HG03442 (cell line): ENCODE results near the gene SMIM17.

Experiments
- ATAC-seq: cut with Tn5 transposase; IDR thresholded peaks from one replicate; pipeline ENCODE4 v1.9.1; 2021; ENCODE audit warnings: mild to moderate bottlenecking, moderate library complexity; ENCODE audit not compliant: unreplicated experiment

The SMIM17 gene

GRCh38 chr19:56642711-56643459, at the start of gene SMIM17:
SMIM17 (plus strand) TSS chr19:56643159; CDS start chr19:56645668, 2,509 bp downstream.
- no peak for ATAC-seq

GRCh38 chr19:56594446-56594782, 48.5 kb upstream of the SMIM17 start:
- ATAC-seq = no peak

DNA sequence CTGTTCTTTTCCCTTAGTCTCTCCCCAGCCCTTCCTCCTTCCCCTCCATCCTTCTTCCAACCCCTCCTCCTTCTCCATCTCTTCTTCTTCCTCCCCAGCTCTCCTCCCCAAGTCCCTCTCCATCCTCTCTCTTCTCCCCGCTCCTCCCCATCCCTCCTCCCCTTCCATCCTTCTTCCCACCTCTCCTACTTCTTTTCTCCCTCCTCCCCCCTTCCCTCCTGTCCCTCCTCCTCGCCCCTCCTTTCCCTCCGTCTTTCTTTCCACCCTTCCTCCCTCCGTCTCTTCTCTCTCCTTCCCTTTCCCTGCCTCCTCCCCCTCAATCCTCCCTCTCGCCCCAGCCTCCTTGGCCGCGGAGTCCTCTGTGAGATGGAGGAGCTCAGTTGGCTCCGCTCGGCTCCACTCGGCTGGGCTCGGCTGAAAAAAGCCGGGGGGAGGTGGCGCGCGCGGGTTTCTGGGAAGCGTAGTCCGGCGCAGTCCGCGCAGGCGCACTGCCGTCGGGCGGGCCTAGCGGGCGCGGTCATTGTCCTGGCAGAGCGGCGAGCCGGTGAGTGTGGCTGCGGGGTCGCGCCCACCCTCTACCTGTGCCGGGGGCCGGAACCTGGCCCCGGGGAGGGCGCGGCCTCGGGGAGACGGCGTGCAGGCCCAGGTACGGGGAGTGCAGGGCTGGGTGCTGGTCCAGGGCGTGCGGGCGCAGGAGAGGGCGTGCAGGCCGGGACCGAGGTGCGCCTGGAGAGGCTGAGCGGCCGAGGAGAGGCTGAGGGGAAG, 48.0 kb upstream of the SMIM17 start, which contains the start of gene ZNF71:
ZNF71 (plus strand) TSS at position 520 of the 765 bp plus-strand sequence. CDS start 6,257 bp downstream, outside the sequence.
- ATAC-seq = peak; percentile 90

DNA sequence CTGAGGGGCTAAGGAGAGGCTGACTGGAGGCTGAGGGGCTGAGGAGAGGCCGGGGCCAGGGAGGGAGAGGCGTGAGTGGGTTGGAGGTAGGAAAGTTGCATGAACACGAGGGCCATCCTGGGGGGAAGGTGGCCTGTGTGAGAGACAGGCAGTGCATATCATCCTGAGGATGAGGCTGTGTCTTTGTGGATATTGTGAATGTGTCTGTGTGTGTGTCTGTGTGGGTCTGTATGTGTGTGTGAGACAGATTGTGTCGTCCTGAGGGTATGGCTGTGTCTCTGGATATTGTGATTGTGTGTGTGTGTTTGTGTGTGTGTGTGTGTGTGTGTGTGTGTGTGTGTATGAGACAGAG, 47.4 kb upstream of the SMIM17 start:
- no peak for ATAC-seq

- ATAC-seq = no peak
Measured at GRCh38 chr19:56596676-56597075, 46.3 kb upstream of the SMIM17 start.

- no peak for ATAC-seq
Measured at GRCh38 chr19:56597696-56598095, 45.3 kb upstream of the SMIM17 start.

DNA sequence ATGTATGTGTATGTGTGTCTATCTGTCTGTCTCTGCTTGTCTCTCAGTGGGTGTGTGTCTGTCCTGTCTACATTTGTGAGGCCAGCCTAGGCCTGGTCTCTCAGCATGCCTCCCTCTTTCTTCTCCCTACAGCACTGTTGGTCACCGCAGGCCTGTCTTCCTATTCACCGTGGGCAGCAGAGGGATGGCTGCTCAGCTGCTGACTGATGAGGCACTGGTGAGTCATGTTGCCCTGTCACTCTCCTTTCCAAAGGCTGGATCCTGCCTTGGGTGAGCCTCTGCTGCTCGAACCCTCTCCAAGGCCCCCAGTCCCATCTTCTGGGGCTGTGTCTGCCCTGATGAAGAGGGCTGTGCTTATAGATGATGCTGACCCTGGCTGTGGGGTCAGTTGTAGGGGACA, 41.6 kb upstream of the SMIM17 start:
- ATAC-seq = no peak

DNA sequence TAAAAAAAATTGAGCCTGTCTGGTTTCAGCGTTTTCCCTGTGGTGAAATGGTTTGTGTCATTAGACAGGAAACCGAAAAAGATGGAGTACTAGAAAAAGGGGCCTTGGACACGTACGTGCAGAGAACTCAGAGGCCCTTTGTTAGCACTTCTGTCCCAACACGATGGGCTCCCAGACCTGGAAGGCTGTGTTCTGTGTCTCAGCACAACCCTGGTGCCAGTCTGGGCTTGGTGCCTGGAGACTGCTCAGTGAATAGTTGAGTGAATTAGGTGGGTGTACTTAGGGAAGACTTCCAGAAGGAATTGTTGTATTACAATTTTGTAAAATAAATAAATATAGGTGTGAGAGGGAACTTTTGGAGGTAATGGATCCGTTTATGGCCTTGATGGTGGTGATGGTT, 39.1 kb upstream of the SMIM17 start:
- no peak for ATAC-seq

DNA sequence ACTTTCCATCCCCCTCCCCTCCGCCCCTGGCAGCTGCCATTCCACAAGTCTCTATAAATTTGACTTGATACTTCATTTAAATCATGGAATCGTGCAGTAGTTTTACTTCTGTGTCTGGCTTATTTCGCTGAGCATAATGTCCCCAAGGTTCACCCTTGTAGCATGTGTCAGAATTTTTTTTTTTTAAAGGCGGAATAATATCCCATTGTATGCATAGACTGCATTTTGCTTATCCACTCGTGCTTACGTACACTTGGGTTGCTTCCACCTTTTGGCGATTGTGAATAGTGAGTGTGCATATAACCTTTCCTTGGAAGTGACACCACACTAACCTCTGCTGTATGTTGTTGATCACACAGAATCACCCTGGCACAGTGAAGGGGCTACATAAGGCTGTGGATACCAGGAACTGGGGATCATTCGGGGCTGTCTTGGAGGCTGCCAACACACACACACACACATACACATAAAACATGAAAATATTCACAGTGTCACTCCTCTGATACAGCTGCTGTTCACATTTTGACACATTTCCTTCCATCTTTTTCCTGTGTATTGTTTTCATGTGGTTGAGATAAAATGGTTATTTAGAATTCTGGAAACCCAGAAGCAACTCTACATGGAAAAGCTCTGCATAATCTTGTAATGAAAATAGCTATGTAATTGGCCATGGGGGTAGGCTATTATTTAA, 34.5 kb upstream of the SMIM17 start:
- ATAC-seq = no peak

DNA sequence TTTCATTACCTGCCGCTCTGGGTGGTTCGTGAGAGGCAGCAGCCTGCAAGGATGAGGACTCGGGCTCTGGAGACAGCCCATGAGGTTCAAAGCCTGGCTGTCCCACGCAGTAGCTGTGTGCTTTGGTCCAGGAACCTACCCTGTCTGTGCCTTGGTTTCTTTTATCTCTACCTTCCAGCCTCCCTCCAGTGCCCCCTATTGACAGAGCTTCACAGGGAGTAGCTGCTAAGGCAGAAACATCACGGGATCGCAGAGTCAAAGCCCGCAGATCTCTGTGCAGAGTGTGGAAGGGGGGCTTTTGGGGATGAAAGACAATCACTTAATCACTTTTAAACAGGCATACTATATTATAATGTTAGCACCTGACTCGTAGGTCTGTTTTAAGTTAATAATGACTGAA, 31.7 kb upstream of the SMIM17 start:
- ATAC-seq = no peak

GRCh38 chr19:56612737-56613136, 30.2 kb upstream of the SMIM17 start:
- no peak for ATAC-seq

DNA sequence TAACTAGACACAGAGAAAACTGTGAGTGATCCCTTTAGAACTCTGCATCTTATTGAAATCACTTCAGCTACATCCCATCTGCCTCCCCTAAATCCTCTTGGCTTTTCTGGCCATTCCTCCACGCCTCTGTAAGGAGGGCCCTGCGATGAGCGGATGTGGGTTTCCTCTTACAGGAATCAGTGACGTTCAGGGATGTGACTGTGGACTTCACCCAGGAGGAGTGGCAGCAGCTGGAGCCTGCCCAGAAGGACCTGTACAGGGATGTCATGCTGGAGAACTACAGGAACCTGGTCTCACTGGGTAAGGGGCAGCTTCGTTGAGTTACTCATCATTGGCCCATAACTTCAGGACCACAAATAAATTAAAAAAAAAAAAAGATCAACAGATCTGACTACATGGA, 29.3 kb upstream of the SMIM17 start:
- no peak for ATAC-seq

DNA sequence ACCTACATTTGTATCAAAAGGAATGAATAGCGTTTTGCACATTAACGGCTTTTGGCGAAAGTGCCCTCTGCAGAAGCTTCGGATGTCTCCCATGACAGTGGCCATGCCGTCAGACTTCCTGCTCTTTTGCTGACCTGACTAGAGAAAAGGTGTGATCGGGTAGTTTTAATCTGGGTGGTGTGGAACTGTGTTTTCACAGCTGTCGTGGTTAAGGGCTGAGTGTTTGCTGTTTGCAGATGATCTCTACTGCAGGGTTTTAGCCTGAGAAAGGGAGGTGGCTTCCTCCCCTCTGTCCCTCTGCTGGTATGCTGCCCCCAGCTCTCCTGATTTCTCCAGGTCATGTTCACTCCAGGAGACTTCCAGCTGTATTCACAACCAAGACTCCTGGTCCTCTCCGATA, 25.4 kb upstream of the SMIM17 start:
- ATAC-seq = no peak

GRCh38 chr19:56619121-56619520, 23.8 kb upstream of the SMIM17 start:
- no peak for ATAC-seq

DNA sequence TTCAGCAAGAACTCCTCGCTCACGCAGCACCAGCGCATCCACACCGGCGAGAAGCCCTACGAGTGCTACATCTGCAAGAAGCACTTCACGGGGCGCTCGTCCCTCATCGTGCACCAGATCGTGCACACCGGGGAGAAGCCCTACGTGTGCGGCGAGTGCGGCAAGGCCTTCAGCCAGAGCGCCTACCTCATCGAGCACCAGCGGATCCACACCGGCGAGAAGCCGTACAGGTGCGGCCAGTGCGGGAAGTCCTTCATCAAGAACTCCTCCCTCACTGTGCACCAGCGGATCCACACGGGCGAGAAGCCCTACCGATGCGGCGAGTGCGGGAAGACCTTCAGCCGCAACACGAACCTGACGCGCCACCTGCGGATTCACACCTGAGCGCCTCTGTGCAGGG, 20.6 kb upstream of the SMIM17 start:
- no peak for ATAC-seq

DNA sequence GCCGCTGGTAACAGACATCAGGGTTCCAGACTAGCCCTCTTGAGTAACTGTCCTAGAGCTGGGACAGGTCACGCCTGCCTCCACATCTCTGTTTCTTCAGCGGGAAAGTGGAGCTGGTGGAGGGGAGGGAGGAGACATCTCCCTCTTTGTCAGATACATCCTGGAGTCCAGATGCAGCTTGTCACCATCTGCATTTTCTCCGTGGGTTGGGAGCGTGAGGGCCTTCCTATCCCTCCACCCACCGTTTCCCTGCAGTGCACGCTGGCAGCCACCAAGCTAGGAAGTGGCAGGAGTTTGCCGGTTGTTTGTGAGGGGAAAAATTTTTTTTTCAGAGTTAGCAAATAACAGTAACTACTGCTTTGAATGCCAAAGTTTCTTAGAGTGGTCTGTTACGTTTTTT, 20.0 kb upstream of the SMIM17 start:
- no peak for ATAC-seq

- no peak for ATAC-seq
Measured at GRCh38 chr19:56625708-56626107, 17.3 kb upstream of the SMIM17 start.

DNA sequence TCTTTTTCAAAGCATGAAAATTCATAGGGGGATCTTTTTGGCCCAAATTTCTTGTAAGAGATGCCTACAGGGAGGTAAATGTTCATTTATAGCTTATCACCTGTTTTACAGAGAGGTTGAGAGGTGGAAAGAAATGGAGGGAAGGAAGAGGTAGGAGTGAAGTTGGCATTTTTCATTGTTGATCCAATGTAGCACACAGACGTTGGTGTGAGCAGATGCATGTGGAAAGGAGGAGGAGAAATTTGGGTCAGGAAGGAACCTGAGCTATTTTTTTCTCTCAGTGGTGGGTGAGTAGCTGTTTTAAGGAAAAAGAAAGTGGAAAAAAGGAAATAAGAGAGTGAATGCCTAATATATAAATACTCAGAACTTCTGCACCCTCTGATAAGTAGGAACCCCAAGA, 9.9 kb upstream of the SMIM17 start:
- ATAC-seq = no peak

GRCh38 chr19:56637976-56638555, 4.9 kb upstream of the SMIM17 start:
- no peak for ATAC-seq

DNA sequence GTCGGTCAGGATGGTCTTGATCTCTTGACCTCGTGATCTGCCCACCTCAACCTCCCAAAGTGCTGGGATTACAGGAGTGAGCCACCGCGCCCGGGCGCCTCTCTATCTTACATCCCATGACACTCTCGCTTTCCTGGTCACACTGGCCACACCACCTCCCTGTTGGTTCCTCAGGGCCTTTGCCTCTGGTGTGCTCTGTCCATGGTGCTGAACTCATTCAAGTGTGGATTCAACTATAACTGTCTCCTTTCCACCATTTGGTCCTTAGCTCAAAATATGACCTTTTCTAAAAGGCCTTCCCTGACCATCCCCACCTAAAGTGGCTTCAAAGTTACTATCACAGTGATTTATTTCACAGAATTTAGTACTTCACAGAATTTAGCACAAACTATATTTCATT, 3.7 kb upstream of the SMIM17 start:
- ATAC-seq = no peak

DNA sequence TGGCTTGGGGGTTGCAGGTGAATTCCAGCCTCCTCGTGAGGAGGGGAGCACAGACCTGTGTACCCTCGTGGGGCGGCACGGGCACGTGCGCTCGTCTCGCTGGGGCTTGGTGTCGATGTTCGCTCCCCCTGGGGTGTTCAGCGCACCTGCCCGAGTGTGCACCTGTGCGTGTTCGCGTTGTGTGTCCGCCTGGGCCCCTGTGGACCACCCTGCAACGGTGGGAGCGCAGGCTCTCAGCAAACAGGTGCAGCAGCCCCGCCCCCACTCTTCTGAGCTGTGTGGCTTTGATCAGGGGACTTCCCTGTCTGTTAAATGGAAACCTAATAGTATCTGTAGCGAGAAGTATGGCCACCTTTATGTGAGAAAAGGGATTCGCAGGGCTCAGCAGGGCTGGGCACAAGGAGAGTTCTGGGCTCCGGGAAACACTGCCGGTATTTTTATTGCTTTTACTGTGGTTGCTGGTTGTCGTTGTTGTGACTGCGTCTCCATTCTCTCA, 549 bp downstream of the SMIM17 start:
- ATAC-seq = no peak
